DMS53 (cell line): ENCODE measurements around the gene ELP4.
"Not testable (repeated sequence)": the region's sequence is repeated elsewhere in the genome, so short reads cannot be mapped to it uniquely, and the experiment has no call there.

Experiments
- DNase-seq: peaks from one replicate; lab custom pipeline; 2025; lab: John Stamatoyannopoulos, UW

The ELP4 gene

DNA sequence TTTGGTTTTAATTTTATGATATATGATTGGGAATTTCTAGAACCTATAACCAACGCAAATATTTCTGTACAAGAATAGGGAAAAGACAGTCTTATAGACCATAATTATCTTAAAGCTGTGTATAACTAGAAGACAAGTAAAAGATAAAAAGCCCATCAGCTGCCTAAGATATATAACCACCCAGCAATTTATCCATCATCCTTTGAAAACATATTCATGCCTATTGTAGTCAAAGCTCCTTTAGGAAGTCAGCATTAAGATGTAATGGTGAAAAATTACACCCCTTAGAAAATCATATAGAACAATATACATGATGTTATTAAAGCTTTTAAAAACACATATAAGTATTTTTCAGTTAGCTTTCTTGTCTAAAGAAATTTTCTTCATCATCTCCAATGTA, 46.4 kb downstream of the ELP4 start:
- no peak for DNase-seq

DNA sequence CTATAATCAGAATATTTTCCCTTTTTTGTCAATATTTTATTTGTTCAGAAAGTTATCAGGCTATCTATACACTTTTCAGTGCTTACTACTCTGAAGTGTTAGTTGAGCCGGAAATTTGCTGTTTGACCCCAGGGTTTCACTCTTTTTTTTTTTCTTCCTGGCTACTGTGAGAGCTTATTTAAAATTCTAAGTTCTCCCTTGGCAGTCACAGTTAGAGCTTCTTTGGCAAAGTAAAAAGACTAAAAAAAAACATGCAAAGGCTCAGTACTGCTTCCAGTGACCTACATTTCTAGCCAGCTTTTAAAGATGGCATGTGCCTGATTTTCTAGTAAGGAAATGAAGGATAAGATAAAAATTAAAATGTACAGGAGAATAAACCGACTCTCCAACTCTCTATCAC, 48.4 kb downstream of the ELP4 start:
- DNase-seq, result no peak

DNA sequence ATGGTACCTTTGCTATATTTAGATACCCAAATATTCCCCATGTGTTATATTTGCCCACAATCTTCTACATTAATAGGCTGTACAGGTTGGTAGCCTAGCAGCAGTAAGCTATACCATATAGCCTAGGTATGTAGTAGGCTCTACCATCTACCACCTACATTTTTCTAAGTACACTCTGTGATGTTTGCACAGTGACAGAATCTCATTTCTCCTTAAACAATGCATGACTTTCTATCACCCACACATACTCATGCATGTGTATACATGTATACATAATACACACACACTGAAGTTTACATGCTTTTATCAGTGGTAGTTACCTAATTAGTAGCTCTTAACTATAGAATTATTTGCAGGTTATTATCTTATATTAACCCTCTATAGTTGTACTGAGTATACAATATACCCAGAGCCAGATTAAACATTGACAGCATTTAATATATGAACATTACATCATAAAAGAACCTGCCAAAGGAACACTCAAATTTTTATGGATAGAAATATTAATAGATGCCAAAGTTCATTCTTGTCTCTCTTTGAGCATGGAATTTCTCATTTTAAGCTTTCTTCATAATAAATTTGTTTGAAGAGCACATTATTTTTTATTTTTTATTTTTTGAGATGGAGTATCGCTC, 51.4 kb downstream of the ELP4 start:
- peak; percentile 14 for DNase-seq

DNA sequence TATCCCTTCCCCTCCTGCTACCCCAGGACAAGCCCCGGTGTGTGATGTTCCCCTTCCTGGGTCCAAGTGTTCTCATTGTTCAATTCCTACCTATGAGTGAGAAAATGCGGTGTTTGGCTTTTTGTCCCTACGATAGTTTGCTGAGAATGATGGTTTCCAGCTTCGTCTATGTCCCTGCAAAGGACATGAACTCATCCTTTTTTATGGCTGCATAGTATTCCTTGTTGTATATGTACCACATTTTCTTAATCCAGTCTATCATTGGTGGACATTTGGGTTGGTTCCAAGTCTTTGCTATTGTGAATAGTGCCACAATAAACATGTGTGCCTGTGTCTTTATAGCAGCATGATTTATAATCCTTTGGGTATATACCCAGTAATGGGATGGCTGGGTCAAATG, 55.0 kb downstream of the ELP4 start:
- not testable (repeated sequence) for DNase-seq

DNA sequence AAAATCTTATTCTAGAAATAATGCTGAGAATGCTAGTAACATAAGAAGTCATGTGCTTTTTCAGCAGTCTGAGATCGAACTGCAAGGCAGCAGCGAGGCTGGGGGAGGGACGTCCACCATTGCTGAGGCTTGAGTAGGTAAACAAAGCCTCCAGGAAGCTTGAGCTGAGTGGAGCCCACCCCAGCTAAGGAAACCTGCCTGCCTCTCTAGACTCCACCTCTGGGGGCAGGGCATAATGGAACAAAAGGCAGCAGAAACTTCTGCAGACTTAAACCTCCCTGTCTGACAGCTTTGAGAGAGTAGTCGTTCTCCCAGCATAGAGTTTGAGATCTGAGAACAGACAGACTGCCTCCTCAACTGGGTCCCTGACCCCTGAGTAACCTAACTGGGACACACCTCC, 64.6 kb downstream of the ELP4 start:
- DNase-seq, result not testable (repeated sequence)

DNA sequence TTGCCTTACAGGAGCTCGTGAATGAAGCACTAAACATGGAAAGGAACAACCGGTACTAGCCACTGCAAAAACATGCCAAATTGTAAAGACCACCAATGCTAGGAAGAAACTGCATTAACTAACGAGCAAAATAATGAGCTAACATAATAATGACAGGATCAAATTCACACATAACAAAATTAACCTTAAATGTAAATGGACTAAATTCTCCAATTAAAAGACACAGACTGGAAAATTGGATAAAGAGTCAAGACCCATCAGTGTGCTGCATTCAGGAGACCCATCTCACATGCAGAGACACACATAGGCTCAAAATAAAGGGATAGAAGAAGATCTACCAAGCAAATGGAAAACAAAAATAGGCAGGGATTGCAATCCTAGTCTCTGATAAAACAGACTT, 66.2 kb downstream of the ELP4 start:
- DNase-seq, result not testable (repeated sequence)

DNA sequence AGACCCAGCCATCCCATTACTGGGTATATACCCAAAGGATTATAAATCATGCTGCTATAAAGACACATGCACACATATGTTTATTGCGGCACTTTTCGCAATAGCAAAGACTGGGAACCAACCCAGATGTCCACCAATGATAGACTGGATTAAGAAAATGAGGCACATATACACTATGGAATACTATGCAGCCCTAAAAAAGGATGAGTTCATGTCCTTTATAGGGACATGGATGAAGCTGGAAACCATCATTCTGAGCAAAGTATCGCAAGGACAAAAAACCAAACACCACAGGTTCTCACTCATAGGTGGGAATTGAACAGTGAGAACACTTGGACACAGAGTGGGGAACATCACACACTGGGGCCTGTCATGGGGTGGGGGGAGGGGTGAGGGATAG, 69.8 kb downstream of the ELP4 start:
- DNase-seq, result not testable (repeated sequence)

DNA sequence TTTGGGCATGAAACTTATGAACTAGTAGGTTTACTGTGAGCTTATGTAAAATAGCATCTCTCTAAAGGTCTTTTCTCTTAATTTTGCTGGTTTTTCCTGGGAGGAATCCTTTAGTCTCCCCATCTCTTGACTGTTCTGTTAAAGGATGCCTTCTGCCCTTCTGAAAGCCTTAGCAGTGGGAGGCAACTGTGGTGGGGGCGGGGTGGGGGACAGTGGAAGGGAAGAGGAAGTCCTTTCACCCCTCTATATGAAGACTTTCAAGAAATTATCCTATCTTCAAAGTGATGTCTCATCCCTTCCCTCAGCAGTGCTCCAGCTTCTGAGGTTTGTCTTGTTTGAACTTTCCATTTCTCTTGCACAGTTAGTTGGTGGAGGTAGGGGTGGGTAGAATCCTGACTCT, 73.1 kb downstream of the ELP4 start:
- no peak for DNase-seq

DNA sequence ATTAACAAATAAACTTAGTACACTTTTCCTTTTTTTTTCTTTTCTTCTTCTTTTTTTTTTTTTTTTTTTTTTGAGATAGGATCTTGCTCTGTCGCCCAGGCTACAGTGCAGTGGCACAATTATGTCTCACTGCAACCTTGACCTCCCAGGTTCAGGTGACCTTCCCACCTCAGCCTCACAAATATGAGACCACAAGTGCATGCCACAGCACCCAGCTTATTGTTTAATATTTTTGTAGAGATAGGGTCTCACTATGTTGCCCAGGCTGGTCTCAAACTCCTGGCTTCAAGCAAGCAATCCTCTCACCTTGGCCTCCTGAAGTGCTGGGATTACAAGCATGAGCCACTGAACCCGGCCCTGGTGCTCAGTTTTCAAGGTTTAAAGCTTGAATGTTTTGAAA, 88.9 kb downstream of the ELP4 start:
- DNase-seq, result no peak

DNA sequence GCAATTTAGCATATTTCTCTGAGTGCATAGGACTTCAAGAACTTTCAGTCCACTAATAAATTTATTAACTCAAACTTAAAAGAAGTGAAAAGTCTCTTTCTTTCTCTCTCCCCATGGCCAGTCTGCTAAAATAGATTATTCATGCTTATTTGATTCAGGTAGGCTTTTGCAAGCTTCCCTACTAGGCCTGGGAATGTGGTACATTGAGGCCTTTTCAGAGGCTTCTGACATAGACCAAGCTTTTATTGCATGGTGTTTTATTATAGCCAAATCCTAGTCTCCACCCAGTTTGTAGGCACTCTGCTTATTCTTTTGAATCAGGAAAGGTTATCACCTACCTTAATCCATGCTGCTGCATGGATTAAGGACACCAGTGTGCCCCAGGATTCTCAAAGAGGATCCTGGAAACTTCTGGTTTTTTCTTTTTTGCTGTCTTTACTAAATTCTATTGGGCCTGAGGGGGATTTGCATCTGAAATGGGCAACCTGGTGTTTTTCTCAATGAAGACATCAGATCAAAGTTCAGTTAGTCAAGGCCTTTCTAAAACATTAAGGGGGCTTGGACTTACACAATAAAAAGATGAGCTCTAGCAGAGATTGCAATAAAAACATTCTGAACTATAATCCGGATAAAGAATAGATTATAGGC, 92.2 kb downstream of the ELP4 start:
- DNase-seq, result no peak

DNA sequence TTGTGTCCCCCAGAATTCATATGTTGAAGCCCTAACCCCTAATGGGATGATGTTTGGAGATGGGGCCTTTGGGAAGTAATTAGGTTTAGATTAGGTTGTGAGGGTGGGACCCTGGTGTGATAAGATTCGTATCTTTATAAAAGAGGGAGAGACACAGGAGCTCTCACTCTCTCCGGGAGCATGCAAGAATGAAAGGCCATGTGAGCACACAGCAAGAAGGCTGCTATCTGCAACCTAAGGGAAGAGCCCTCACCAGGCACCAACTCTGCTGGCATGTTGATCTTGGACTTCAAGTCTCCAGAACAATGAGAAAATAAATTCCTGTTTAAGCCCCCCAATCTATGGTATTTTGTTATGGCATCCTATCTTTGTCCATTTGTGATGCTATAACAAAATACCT, 97.3 kb downstream of the ELP4 start:
- no peak for DNase-seq

DNA sequence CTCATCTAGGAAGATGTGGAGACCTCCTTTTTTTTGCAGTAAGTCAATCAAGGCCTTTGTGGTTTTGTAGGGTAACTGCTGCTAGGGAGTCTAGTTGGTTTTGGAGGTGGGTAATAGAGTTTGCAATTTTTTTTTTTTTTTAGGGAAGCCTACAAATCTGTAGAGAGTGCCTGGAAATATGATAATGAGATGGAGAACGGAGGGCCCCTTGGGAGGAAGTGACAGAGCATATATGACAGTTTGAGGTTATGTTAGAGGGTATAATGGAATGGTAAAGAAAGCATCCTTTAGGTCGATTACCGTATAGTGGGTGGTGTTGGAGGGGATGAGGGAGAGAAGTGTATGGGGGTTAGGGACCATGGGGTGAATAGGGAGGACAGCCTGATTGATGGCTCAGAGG, 98.3 kb downstream of the ELP4 start:
- no peak for DNase-seq

DNA sequence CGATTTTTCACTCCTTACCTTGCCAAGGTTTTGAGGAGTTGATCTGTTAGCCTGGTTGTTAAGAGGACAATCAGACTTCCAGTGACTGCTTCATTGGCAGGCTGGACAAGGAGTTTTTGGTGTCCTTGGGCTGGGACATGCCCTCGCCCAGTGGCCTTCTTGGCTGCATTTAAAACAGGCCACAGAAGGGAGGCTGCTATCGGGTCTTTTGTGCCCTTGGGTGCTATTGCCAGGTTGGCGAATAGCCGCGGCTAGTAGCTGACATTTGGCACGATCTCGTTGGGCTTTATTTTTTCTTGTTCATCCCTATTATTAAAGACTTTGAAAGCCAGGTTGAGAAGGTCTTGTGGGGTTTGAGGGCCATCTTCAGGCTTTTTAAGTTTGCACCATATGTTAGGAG, 99.4 kb downstream of the ELP4 start:
- no peak for DNase-seq

DNA sequence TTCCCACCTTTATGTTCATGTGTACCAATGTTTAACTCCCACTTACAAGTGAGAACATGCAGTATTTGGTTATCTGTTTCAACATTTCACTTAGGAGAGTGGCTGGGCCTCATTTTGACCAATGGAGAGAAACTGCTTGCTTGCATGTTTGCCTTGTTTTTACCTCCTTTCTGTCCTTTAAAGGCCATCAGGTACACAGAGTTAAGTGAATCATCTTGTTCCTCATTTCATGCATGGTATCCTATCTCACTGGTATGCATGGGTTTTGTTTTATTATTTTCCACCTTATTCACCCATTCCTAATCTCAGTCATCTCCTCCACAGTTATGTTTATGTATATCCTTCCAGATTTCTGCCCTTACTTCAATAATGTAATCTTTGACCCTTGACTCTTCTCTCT, 101.0 kb downstream of the ELP4 start:
- no peak for DNase-seq

DNA sequence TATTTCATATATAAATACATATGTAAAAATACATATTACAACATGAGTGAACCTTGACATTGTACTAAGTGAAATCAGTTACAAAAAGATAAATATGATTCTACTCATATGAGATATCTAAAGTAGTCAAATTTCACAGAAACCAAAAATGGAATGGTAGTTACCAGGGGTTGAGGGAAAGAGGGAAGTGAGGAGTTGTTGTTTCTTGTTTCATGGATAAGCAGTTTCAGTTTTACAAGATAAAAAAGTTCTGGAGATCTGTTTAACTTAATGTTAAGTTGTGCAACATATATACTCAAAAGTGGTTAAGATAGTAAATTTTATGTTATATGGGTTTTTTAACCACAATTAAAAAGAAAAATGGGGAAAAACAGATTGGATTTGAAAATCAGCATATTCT, 107.7 kb downstream of the ELP4 start:
- no peak for DNase-seq

DNA sequence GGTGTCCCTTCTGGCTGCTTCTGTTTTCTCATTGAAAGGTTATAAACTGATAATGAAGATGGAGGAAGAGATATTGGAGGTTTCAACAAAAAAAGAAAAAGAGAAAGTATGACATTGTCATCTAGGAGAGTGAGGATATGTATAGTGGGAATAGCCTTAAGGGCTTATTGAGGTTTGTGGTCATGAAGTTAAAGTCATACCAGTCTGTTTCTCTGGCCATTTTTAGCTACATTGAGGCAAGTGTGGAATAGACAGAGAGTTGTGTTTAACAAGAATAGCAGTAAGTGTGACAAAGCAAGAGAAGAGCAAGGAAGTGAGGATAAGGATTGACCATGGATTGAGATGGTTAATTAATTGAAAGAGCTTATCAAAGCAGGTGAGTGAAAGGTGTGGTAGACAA, 110.4 kb downstream of the ELP4 start:
- DNase-seq, result no peak

DNA sequence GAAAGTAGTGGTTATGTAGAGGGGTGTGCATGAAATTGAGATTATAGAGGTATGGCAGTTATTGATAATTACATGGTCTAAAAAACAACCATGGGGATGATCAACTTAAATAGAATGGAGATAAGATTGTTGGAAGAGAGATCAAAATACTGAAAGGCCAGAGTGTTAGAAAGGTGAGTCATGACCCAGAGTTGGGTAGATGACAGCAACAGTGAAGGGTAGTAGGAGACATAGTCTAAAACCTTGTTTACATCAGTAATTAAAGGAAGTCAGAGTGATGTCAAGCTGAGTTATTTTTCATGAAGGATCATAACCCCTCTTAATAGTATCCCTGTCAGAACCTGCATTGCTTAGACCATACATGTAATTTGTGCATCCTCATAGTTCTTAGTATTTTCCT, 110.9 kb downstream of the ELP4 start:
- DNase-seq, result no peak

DNA sequence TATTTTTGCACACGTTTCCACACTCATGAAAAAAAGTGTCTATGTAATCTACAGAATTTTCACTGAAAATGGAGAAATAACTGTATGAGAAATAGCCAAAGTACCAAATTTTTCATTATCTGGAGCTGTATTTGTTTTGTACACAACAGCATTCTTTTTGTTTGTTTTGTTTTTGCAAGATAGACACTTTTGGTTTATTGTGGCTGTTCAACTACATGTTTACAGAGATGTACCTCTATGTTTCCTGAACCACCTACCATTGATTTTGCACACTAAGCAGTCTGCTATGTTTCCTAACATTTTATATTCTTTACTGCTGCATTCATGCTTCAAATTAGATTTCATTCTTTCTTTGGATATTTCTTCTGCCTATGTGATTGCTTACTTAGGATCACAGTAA, 116.3 kb downstream of the ELP4 start:
- no peak for DNase-seq

DNA sequence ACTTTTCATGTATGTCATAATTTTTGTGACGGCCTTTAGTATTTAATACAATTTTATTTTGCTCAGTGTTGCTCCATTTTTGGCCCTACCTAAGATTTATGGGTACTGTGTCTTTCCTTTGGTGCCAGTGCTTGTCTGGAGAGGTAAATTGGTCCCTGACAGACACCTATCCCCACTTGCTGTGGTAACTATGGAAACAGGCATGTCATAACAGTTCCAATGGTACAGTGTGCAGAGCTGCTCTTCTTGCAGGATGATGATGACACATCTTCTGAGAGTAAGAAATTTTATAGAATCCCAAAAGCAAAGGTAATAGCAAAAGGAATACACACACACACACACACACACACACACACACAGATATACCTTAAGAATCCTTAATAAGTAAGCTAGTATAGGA, 118.5 kb downstream of the ELP4 start:
- peak; percentile 17 for DNase-seq

DNA sequence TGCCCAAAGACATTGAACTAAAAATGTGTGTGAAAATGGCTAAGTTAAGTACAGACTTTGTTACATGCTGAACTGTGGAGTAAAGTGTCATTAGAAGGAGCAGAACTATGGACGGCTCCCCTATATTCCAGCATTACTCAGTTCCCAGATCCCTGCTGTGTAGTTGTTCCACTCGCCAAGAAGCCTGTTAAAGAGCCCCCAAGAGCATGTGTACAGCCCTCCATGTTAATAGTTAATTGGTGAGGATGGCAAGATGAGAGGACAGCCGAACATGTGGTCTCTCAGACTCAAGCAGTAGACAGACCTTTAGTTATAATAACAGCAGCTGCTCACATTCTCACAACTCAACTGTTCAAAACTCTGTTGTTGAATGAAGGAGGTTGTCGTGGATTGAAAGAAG, 127.4 kb downstream of the ELP4 start:
- no peak for DNase-seq

DNA sequence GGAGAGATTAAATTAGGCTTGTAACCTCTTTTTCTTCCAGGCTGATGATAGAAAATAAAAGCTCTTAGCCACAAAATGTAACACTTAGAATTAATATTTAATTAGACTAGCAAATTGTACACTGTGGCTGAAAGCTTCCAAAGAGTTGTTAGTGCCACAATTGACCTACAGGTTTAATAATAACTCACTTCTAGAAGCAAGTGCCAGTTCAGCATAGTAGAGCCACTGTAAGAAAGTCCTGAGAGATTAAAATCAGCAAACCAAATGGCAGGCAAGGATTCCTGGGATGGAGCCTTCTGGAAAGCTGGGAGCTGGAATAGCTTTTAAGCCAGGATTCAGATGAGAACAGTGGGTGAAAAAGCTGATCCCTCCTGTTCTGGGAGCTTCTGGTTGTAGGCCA, 131.0 kb downstream of the ELP4 start:
- DNase-seq, result no peak

DNA sequence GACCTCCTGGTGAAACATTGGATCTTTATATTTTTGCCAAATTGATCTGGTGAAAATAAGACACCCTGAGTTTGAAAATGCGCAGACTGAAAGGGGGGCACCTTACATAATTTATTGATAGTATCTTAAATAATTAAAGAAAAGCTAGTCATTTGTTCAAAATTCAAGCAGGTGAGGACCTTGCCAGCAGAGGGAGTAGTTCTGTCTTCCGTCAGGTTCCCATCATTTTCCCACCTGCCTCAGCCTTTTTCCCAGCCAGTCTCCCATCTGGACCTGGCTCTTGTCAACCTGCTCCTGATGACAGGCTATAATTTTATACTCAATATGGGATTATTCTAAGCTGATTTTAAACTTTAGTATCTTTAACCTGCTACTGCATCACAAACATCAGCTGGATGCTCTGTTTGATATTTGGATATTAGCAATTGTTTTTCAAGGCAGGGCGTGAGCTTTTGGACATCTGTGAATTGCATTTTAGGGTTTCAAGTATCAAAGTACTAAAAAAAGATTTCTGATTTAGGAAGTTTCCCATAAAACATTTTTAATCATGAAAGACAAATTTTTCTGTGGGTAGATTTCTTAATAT, 132.0 kb downstream of the ELP4 start:
- DNase-seq, result peak; percentile 70

DNA sequence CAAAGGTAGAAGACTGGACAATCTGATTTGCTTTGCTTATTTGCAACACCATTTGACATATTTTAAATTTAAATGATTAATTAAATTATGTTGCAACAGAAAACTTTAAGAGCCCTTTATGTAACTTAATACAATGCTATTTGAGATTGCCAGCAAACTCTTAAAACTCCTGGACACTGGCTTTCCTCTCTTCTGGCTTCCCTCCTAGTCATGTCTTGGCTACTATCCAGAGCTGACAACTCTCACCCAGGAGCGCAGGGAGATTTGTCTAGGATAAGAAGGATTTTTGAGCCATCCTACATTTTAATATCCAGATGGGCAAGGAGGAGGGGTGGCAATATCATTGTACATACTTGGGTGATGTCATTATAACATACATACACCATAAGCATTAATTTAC, 134.3 kb downstream of the ELP4 start:
- no peak for DNase-seq

DNA sequence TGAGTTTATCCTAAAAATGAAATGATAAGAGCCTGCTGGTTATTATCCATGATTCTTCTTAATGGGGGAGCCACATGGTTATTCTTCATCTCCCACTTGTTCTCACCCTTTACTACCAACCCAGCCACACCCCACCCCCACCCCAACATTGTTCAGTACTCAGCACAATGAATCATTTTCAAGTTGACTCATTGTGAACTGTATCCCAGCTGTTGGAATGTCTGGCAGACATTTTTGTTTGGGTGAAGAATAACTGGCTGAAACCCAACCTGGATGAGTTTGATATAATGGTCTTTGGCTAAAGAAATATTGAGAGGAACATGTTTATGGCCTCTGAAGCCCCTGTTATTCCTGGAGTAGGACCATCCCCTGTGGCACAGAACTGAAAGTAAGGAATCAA, 136.2 kb downstream of the ELP4 start:
- DNase-seq, result no peak
